Medulla oblongata (tissue), 1 donor: Measurements from ENCODE around the gene PZP.

Experiments used
- DNase-seq: peaks from one replicate; pipeline ENCODE4 v3.0.0-alpha.2; 2015; ENCODE audit errors: extremely low spot score

The PZP gene

GRCh38 chr12:9104087-9104486 lies 104.1 kb downstream of the PZP start:
- DNase-seq, result no peak

- no peak for DNase-seq
Observed at GRCh38 chr12:9103050-9103849, 104.9 kb downstream of the PZP start.

GRCh38 chr12:9101018-9101687 lies 107.0 kb downstream of the PZP start:
- no peak for DNase-seq

- DNase-seq, result no peak
Observed at GRCh38 chr12:9099552-9100190, 108.5 kb downstream of the PZP start.
